Midbrain (tissue), 1 donor: ENCODE measurements around the gene ALKBH7.
"Not testable (repeated sequence)": the region's sequence is repeated elsewhere in the genome, so short reads cannot be mapped to it uniquely, and the experiment has no call there.

Experiments used
- DNase-seq: peaks from one replicate; lab custom pipeline; 2025; lab: John Stamatoyannopoulos, UW

The ALKBH7 gene, protein sequence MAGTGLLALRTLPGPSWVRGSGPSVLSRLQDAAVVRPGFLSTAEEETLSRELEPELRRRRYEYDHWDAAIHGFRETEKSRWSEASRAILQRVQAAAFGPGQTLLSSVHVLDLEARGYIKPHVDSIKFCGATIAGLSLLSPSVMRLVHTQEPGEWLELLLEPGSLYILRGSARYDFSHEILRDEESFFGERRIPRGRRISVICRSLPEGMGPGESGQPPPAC

GRCh38 chr19:6372594-6373095 is at the start of gene ALKBH7:
ALKBH7 (plus strand) TSS chr19:6372794; CDS start chr19:6372821, 27 bp downstream.
- DNase-seq = peak; percentile 99

GRCh38 chr19:6324757-6325156 is 47.8 kb upstream of the ALKBH7 start:
- no peak for DNase-seq

GRCh38 chr19:6325614-6326013 is 47.0 kb upstream of the ALKBH7 start:
- DNase-seq = no peak

- no peak for DNase-seq
Measured at GRCh38 chr19:6326815-6327214, 45.8 kb upstream of the ALKBH7 start.

DNA sequence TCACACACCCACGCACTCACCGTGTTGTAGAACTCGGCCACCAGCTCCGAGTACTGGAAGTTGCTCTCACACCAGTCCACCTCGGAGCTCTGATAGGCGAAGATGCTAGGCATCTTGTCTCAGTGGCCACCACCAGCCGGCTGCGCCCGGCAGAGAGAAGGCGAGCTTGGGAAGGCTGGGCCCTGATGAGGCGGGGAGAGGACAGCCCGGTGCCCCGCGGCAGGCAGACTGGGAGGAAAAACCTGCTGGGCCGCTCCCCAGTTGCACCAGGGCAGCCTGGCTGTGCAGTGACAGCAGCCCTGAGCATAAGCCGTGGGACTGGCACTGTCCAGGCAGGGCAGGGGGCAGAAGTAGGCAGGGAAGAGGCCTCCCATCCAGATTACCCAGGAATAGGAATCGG is 39.2 kb upstream of the ALKBH7 start, which contains the start of gene ACER1:
Gene ACER1, minus strand, starts transcription at position 174 of the 400 bp plus-strand sequence. Its CDS starts 61 bp downstream, at position 113.
- no peak for DNase-seq

GRCh38 chr19:6334490-6335285 is 37.9 kb upstream of the ALKBH7 start:
- no peak for DNase-seq

- no peak for DNase-seq
Measured at GRCh38 chr19:6340493-6341201, 31.9 kb upstream of the ALKBH7 start.

GRCh38 chr19:6343462-6343861 is 29.1 kb upstream of the ALKBH7 start:
- DNase-seq = no peak

DNA sequence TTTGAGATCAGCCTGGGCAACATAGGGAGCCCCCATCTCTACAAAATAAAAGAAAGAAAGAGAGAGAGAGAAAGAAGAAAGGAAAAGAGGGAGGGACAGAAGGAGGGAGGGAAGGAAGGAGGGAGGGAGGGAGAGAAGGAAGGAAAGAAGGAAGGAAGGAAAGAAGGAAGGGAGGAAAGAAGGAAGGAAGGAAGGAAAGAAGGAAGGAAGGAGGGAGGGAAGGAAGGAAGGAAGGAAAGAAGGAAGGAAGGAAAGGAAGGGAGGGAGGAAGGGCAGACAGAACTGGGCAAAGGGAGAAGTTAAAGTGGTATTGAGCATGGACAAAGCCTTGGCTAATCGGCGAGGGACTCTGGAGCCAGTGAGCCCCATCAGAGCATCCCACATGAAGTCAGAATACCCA is 23.3 kb upstream of the ALKBH7 start:
- DNase-seq = not testable (repeated sequence)

DNA sequence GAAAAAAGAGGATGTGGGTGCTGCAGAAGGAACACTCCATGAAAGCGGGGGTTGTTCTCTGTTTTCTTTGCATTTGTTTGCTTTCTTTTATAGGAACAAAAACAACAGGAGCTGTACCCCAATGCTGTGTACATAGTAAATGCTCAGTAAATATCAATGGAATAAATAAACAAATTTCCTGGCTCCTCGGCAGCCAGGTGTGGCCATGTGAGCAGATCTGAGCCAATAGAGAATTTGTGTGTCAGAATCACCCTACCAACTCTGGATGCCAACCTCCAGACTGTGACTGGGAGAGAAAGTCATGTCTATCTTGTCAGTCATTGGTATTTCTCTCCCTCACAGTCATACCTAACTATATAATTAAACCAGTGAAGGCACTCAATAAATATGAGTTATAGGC is 21.9 kb upstream of the ALKBH7 start:
- no peak for DNase-seq

GRCh38 chr19:6352381-6353165 is 20.0 kb upstream of the ALKBH7 start:
- DNase-seq = no peak

GRCh38 chr19:6354098-6354674 is 18.4 kb upstream of the ALKBH7 start:
- no peak for DNase-seq

- not testable (repeated sequence) for DNase-seq
Measured at GRCh38 chr19:6355321-6356040, 17.1 kb upstream of the ALKBH7 start.

GRCh38 chr19:6357174-6357573 is 15.4 kb upstream of the ALKBH7 start:
- no peak for DNase-seq

- no peak for DNase-seq
Measured at GRCh38 chr19:6358003-6358402, 14.6 kb upstream of the ALKBH7 start.

- DNase-seq = no peak
Measured at GRCh38 chr19:6359568-6360341, 12.8 kb upstream of the ALKBH7 start.

- not testable (repeated sequence) for DNase-seq
Measured at GRCh38 chr19:6360445-6360844, 12.1 kb upstream of the ALKBH7 start.

DNA sequence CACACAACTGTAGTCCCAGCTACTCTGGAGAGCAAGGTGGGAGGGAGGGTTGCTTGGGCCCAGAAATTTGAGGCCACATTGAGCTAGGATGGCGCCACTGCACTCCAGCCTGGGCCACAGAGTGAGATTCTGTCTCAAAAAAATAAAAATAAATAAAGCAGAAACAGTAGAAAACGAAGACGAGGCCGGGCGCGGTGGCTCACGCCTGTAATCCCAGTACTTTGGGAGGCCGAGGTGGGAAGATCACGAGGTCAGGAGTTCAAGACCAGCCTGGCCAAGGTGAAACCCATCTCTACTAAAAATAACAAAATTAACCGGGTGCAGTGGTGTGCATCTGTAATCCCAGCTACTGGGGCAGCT is 11.8 kb upstream of the ALKBH7 start:
- DNase-seq = not testable (repeated sequence)

GRCh38 chr19:6362027-6362350 is 10.6 kb upstream of the ALKBH7 start:
- DNase-seq = no peak

DNA sequence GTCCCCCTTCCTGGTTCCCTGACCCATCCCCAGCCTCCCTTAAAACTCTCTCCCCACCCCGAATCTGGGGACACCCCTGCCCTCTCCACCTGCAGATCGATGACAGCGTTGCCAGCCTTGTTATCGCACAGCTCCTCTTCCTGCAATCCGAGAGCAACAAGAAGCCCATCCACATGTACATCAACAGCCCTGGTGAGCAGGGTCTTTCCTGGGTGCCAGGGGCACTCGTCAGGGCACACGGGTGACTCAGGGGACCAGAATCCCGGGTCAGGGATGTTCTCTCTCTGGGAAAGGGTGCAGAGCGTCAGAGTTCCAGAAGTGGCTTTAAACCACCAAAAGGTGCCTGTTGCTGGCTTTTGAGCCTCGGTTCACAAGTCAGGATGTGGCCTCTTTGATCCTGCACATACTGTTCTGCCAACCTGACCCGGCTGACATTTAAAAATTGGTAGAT is 10.2 kb upstream of the ALKBH7 start:
- no peak for DNase-seq
